GM21447 (cell line): Measurements from ENCODE around the gene HMOX2.

Experiments
- ATAC-seq: cut with Tn5 transposase; IDR thresholded peaks from one replicate; pipeline ENCODE4 v1.9.1; 2021; ENCODE audit not compliant: unreplicated experiment

The HMOX2 gene

GRCh38 chr16:4522051-4522581 lies 45.9 kb downstream of the HMOX2 start:
- ATAC-seq = no peak

GRCh38 chr16:4523686-4524085 lies 47.5 kb downstream of the HMOX2 start:
- ATAC-seq = no peak

DNA sequence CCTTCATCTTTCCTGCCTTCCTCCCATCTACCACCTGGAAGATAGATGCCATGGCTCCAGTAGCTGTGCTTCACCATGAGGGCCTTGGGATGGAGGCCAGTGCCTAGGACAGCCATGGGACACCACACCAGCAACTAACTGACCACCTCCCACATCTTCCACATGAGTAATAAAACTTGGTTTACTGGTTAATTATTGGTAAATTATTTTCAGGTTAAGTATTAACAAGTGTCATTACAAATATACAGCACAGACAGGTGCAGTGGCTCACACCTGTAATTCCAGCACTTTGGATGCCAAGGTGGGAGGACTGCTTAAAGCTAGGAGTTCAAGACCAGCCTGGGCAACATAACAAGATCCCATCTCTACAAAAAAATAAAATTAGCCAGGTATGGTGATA lies 48.4 kb downstream of the HMOX2 start:
- no peak for ATAC-seq

GRCh38 chr16:4525069-4525468 lies 48.9 kb downstream of the HMOX2 start:
- ATAC-seq = no peak

DNA sequence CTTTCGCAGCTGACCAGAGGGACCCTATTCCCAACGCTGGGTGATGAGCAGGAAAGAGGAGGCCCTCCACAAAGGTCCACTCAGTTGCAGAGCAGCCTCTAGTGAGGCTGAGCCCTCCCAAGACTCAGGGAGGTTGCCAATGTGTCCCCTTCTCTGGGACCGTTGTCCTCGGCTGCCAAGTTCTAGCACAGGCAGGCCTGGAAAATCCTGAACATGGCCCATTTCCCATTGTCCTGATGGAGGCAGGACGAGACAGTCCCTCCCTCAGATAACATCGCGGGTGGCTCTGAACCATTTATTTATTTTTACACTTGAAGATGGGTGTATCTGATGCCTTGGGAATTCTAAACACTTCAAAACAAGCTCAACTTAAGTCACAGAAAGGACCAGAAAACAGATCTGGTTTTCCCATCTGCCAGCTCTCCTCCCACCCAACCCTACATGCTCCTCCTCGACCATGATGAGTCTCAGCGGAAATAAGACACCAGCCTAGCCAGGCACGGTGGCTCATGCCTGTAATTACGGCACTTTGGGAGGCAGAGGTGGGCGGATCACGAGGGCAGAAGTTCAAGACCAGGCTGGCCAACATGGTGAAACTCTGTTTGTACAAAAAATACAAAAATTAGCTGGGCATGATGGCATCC lies 49.6 kb downstream of the HMOX2 start:
- ATAC-seq = no peak

DNA sequence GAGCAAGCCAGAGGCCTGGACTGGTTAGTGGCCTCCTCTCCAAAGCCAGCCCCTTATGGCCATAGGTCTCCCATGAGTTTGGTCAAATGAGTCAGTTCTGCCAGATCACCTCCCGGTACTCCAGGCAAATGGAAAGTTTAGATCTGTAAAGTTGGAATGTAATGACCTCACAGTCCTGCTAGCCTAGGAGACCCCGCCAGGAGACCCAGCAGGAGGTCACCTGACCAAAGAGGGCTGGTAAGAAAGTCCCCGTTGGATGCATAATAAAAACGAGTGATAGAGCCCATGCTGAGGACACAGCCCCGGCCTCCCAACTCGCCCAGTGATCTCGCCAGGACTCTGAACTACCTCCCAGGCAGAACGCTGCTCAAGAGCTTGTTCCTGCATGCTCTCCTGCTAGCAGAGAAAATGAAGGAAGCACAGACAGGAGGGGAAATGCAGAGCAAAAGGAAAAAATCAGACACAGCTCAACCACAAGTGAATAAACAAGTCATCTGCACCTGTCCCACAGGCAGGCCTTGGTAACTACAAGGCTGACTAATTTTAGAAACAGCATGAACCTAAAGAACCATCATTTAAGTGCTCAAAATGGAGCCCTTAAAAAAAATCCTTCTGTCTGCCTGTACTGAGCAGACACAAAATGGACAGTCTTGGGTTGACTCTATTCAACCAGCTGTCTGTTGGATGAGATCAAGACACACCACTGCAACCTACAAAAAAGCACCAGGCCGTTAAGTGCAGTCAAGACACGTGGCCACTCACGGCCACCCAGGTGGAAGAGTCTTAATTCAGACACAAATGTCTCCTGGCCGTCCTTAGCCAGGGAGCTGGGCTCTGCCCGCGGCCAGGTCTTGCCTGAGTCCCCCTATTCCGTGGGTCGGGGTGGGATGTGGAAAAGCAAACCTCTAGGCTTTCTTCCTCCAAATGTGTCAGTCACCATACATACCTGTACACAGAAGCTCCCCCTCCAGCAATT lies 53.2 kb downstream of the HMOX2 start:
- no peak for ATAC-seq

GRCh38 chr16:4531811-4532210 lies 55.6 kb downstream of the HMOX2 start:
- no peak for ATAC-seq

DNA sequence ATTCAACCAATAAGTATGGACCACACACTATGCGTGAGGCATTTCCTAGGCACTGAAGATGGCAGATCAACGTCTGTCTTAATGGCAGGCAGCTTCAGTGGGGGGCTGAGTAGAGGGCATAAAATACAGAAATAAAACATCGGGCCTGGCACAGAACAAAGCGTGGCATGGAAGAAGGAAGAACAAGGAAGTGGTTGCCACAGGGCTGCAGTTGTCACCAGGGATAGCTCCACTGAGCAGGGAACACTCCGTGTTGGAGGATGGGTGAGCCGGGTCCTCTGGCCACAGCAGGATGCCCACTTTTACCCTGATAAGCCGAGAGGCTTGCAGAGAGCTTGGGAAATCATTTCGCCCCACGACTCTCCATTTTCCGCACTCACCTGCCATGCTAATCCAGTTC lies 56.0 kb downstream of the HMOX2 start:
- no peak for ATAC-seq

DNA sequence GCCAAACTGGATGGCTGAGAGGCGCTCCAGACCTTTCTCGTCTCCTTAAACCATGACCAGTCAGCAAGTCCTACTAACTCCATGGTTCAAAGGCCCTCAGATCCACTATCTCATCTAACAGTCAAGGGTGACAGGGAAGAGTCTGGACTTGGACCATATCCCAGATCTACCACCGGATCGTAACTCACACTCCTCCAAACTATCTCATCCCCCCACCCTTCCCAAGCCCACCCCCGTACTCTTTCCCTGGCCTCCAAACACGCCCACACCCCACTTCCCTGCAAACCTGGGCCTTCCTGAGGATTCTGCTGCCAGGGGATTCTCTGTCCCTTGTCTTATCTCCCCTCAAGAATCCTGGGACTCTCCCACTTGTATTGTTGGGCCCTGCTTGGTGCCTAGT lies 57.3 kb downstream of the HMOX2 start:
- no peak for ATAC-seq

DNA sequence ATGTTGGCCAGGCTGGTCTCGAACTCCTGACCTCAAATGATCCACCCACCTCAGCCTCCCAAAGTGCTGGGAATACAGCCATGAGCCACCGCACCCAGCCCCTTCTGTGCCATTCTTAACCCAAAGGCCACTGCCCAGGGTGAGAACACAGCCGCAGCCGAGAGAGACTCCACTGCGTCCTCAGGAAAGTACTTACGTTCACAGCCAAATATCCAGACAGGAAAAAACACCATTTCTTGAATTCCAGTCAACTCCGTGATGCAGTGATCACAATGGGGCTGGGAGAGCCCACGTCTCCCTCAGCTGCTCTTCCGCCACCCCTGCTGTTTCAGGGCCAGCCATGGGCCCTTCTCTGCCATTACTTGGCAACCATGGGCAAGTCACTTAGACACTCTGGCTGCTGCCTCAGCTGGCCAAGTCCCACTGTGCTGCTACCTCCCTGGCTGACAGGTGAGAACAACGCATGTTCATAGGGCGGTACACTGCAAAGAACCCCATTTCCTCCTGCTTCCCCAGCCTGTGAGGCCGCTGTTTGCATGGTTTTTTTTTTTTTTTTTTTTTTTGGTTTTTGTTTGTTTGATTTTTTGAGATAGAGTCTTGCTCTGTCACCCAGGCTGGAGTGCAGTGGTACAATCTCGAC lies 58.1 kb downstream of the HMOX2 start:
- ATAC-seq = no peak

GRCh38 chr16:4535627-4536108 lies 59.5 kb downstream of the HMOX2 start:
- ATAC-seq = no peak

DNA sequence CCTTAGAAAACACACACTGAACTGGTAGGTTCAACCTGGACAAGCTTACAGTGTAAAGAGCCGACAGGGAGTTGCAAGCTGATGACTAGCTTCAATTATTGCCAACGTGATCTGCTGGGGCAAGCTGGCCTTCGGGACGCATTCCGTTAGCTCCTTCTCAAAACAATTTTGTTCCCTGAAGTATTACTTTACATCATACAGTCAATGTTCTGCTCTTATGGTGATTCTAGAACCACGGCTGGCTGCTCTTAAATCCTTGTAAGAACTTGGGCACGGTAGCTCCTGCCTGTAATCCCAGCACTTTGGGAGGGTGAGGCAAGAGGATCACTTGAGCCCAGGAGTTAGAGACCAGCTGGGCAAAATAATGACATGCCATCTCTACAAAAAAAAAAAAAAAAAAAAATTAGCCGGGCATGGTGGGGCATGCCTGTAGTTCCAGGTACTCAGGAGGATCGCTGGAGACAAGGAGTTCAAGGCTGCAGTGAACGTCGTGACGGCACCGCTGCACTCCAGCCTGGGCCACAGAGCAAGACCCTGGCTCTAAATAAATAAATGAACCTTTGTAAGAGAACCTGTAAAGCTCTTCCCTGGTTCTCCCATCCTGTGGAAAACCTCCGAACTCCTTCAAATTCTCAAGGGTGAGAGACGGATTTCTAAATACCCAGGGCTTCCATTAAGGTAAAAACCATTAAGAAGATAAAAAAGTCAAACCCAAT lies 60.4 kb downstream of the HMOX2 start:
- no peak for ATAC-seq

DNA sequence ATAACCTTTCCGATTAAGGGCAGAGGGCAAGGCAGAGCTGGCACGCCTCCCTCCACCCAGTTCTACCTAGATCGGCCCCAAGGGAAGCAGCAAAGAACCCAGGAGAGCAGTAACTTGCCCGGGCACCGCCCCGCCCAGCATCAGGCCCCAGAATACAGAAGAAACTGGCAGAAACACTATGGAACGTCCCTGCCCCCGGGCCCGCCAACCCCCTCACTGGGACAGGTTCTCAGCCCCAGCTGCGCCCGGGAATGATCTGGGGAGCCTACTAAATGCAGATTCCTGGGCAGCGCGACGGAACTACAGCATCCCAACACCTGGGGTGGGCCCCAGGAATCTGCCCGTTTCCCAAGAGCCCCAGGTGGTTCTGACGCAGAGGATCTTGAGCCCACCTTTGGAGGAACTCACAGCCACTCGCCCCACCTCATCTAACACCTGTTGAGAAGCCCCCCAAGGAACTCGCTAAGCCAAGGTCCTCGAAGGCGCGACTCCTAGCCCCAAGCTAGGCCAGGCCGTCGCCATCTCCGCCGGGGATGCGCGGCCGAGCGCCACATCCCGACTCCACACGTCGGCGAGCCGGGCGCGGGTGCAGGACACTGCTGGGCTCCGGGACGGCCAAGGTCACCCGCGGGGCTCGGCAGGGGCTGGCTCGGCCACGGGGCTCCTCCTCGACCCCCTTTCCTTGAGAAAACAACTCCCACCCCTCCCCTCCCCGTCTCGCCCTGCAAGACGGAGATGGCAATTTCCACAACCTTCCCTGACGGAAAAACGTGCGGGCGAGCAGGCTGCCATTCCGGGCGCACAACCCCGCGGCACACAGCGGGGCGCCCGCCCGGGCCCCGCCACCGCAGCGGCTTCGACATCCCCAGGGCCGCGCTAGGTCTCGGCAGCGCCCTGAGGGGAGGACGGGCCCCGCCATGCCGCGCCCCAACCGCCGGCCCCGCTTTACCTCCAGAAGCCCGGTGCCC lies 61.5 kb downstream of the HMOX2 start:
- ATAC-seq = no peak

GRCh38 chr16:4538350-4539235 lies 62.4 kb downstream of the HMOX2 start, which contains the start of gene CDIP1:
TSS of gene CDIP1 (minus strand) at chr16:4538773. CDS start at chr16:4514130, 24,643 bp downstream.
- peak; percentile 77 for ATAC-seq

DNA sequence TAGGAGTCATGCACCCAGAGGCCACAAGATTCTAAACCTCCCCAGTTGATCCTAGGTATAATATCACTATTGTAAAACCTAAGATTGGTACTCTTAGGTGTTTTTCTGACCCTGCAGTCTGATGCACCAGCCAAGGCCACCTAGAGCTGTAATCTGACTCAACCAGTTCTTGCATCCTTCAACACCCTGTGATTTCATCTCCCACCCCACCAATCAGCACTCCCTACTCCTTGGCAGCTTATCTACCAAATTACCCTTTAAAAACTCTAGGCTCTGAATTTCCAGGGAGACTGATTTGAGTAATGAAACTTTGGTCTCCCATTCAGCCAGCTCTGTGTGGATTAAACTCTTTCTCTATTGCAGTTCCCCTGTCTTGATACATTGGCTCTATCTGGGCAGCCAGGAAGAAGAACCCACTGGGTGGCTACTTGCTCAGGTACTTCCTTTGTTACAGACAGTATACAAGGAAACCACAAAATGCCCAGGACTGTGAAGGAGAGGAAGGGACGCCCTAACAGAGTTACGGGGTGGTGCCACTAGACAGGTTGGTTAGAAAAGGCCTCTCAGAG lies 63.6 kb downstream of the HMOX2 start:
- no peak for ATAC-seq

GRCh38 chr16:4544473-4544872 lies 68.3 kb downstream of the HMOX2 start:
- ATAC-seq = no peak

- ATAC-seq = no peak
These were observed 71.9 kb downstream of the HMOX2 start for GRCh38 chr16:4548124-4548523.

GRCh38 chr16:4550591-4550990 lies 74.4 kb downstream of the HMOX2 start:
- no peak for ATAC-seq
